GM18520 (cell line): ENCODE data around the gene OXSR1.
"Not testable (repeated sequence)": the region's sequence is repeated elsewhere in the genome, so short reads cannot be mapped to it uniquely, and the experiment has no call there.

Experiments used
- ATAC-seq: cut with Tn5 transposase; IDR thresholded peaks from one replicate; pipeline ENCODE4 v1.9.1; 2021; ENCODE audit not compliant: unreplicated experiment

OXSR1 gene

DNA sequence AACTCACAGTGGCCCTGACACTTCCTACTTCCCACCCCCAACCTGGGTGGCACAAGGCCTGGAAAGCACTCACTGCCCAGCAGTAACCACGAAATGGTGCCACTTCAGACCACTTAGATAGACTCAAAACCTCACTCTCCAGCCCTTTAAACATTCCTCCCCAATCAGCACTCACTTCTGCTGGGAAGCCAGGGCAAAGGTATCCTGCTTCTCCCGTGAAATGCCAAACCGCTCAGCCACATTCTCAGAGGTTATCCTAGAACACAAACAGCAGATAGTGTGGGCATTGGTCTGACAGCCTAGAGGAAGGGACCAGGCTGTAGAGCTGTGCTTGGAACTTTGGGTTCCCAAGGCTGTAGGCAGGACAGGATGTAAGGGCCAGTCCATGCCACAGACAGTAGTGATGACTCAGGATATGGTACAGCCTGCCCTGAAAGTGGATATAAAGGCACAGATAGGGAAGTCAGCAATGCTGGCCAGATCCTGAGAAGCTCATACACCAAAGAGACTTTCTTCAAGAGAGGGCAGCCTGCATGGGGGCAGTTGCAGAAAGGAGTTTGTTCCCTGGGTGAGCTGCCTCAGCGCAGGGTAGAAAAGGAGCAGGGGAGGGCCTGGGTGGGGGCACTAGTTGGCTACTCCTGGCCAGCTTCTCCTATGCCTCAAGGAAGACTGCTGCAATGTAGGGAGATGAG lies 37.6 kb upstream of the OXSR1 start:
- no peak for ATAC-seq

DNA sequence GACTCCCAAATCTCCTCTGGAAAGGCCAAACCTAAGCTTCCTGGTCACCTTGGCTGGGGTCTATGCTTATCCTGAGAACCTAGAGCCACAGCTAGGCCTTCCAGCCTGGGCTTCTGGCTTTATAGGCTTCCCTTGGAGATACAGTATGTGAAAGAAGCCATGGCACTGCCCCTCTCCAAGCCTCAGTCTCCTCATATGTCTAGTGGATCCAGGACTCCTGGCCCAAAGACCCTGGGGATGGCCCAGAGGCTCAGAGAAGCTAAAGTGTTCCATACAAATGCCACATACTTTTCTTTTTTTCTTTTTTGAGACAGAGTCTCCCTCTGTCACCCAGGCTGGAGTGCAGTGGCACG lies 37.1 kb upstream of the OXSR1 start:
- no peak for ATAC-seq

DNA sequence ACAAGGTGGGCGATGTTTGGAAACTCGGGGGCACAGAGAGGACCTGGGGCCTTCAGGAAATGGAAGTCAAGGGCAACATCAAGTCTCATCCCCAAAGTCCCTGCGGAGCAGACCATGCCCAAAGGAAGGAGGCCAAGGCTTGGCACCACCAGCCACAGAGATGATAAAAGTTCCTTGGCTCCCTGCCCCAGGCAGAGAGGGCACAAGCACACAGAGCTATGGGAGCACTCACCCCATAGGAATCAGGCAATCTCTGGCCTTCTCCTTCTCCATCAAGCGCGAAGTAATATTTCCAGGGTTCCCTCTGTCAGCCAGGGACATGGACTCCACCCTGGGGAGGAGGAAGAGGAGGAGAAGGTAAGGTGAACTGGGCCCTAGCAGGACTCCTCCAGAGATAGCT lies 36.3 kb upstream of the OXSR1 start:
- no peak for ATAC-seq

DNA sequence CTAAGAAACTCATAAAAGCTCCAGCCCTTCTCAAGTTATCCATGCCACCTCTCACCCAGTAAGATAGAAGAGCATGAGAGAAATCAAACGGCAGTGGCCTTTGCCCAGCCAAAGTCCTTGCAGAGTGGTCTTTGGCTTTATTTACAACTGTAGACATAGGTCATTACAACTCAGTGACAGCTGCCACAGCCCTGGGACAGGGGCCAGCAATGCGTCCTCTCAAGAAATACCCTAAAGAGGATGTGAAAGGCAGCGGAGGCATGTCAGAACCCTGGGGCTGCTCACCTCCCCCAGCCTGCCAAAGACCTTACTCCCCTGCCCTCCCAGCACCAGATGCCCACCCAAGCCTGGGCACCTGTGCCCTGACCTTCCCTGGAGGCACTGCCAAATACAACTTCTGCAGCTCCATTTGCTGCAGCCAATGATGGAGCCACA lies 34.7 kb upstream of the OXSR1 start:
- ATAC-seq: no peak

DNA sequence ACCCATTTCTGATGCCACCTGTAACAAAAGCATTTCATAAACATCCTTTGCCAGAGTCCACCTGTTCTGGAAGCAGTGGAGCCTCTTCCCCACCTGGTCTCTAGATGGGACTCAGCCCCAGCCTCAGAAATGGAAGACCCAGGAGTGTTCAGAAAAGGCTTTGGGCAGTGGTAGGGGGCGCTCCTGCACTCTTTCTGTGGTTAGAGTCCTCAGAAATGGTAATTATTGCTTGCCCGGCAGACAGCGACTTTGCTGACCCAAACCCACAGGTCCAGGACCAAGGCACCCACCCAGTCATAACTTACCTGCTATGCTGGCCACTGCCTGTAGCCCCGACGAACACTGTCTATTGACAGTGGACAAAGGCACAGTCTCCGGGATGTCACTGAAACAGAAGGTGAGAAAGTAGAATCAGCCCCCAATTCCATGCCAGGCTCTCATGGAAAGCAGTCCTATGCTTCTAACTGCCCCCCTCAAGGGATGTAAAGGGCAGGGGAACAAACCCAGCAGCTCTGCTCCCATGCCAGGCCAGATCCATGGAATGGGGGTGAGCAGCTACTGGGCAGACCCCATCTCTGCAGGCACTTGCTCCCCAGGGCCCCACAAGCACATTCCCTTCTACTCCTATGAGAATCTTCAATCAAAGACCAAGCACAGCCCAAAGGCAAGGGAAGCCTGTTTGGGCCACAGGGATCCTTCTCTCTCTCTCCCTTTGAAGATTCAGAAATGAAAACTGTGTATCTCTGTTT lies 33.5 kb upstream of the OXSR1 start:
- ATAC-seq: no peak

DNA sequence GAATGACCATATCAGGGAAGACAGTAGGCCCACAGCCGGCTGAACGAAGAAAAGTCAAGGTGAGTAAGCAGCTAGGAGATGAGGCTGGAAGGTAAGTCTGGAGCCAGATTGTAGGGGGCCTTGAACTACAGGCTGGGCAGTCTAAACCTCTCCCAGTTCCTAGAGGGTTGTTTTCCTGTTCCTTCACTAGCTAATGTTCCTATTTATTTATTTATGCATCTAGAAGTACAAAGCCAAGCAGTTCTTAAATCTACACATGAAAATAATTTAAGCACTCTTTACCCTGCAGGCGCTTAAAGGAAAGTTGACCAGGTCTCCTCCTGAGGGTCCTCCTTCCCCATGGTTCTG lies 32.2 kb upstream of the OXSR1 start:
- ATAC-seq: no peak

DNA sequence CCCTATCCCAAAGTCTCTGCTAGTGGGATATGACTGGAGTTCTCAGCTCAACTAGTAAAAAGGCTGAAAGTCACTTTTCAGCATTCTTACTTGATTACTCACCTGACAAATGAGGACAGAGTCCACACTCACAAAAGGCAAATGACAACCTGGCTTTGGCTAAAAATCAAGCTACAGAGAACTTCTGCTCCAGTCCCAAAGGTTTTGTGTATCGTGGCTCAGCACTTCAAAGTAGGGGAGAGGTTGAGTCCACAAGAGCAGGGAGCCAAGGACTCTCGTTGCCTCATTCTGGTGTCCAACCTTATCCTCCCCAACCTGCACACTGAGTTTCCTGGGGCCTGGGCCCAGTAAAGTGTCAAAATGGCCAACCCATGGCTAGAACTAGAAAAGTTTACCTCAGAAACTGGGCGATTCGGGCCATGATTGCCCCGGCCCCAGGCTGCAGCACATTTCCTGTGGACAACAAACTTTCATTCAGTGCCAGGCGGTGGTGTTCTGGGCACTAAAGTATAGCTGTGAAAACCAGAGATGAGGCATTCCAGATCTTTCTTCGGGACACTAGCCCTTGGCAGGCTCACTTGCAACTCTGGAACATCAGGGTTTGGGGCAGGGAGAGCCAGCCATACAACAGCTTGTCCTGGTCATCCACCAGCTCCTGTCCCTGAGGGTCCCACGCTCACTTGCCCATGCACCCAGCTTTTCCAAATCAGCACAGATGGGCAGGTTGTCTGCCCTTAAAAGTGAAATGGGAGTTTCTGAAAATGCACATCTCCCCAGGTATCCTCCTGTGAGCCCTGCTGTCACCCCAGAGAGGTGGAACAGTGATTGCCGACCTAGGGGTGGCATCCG lies 31.6 kb upstream of the OXSR1 start:
- no peak for ATAC-seq

DNA sequence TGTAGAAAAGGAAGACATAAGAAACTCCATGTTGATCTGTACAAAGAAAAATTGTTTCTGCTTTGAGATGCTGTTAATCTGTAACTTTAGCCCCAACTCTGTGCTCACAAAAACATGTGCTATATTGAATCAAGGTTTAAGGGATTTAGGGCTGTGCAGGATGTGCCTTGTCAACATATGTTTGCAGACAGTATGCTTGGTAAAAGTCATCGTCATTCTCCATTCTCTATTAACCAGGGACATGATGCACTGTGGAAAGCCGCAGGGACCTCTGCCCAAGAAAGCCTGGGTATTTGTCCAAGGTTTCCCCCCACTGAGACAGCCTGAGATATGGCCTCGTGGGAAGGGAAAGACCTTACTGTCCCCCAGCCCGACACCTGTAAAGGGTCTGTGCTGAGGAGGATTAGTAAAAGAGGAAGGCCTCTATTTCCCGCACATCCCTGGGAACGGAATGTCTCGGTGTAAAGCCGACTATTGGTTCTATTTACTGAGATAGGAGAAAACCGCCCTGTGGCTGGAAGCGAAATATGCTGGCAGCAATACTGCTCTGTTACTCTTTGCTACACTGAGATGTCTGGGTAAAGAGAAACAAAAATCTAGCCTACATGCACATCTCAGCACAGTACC lies 30.7 kb upstream of the OXSR1 start:
- ATAC-seq: not testable (repeated sequence)

DNA sequence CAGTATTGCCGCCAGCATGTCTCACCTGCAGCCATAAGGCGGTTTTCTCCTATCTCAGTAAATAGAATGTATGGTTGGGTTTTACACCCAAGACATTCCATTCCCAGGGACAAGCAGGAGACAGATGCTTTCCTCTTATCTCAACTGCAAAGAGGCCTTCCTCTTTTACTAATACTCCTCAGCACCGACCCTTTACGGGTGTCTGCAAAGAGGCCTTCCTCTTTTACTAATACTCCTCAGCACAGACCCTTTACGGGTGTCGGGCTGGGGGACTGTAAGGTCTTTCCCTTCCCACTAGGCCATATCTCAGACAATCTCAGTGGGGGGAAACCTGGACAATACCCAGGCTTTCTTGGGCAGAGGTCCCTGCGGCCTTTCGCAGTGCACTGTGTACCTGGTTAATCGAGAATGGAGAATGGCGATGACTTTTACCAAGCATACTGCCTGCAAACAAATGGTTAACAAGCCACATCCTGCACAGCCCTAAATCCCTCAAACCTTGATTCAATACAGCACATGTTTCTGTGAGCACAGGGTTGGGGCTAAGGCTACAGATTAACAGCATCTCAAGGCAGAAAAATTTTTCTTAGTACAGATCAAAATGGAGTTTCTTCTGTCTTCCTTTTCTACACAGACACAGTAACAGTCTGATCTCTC lies 29.6 kb upstream of the OXSR1 start:
- ATAC-seq: not testable (repeated sequence)

DNA sequence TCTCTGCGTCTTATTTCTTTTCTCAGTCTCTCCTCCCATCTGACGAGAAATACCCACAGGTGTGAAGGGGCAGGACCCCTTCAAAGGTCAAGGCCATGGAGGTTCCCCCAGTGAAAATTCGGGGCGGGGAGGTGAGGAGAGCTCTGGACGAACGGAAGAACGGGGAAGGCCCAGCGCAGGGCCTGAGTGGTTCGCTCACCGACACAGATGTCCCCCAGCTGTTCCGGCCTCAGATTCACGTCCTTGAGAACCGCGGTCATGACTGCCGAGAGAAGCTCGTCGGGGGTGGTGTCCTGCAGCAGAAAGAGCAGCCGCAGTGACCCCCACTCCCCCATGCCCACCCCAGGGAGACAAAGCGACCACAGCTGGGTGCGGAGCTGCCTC lies 29.0 kb upstream of the OXSR1 start:
- no peak for ATAC-seq

DNA sequence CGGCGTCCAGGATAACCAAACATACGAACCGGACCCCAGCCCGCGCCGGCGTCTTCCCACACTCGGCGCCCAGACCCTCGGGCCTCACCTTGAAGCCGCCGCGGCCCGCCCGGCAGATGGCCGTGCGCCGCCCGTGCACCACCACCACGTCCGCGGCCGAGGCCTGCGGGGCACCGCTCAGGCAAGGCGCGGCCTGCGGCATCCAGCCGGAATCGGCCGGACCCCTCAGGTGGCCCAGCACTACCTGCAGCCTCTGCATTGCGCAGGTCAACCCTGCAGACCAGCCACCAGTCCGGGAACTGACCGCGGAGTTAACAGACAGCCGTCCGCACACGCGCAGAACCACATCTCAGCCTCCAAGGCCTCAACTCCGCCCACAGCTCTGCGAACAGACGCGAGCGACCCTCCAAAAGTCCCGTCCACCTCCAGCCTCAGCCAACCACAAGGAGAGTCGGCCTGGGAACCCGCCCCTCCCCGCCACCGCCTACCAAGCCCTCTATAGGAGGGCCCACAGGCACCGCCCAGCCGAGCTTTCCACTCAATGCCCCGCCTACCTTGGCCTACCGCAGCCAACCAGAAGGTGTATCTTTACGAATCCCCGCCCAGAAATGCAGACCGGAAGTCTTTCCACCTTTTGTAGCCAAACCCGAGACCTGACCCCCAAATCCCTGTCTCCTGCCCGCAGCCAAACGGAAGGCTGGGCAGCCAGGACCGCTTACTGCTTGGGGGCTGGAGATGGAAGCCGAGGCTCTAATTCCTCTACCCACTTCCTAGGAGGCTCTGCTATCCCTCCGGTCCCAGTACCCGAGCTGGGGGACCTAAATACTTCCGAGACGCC lies 28.3 kb upstream of the OXSR1 start, which contains the start of gene ACAA1:
Gene ACAA1 (minus strand): TSS at position 351 of the 838 bp plus-strand sequence. CDS start 92 bp downstream, at position 259.
- ATAC-seq: peak; percentile 88

DNA sequence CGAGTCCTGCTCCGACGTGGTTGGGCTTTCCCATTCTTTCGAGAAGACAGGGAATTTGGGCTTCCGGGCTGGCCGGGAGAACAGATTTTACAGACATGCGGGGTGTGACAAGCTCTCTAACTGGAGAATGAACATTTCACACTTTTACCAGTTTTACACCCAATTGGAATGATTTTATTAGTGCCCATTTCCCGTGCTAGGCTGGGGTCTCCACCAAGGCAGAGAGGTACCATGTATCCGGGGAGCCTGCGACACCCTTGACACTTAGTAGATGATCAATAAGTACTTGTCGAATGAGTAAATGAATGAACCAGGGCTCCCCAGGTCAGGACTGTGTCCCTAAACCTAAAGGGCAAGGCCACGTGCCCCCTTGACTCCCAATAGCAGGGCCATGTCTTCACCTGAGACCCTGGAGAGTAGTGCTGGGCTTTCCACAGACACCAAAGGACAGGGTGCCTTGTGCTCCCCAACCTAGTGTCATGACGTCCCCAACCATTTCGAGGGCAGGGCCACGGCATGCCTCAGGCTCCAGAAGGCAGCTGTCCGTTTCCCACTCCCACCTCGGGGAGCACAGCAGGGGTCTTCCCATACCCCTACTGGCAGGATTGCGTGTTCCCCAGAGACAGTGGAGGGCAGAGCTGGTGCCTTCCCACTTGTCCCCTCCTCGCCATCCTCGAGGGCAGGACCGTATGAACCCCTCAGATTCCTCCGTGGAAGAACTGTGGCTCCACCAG lies 27.6 kb upstream of the OXSR1 start:
- ATAC-seq: no peak

DNA sequence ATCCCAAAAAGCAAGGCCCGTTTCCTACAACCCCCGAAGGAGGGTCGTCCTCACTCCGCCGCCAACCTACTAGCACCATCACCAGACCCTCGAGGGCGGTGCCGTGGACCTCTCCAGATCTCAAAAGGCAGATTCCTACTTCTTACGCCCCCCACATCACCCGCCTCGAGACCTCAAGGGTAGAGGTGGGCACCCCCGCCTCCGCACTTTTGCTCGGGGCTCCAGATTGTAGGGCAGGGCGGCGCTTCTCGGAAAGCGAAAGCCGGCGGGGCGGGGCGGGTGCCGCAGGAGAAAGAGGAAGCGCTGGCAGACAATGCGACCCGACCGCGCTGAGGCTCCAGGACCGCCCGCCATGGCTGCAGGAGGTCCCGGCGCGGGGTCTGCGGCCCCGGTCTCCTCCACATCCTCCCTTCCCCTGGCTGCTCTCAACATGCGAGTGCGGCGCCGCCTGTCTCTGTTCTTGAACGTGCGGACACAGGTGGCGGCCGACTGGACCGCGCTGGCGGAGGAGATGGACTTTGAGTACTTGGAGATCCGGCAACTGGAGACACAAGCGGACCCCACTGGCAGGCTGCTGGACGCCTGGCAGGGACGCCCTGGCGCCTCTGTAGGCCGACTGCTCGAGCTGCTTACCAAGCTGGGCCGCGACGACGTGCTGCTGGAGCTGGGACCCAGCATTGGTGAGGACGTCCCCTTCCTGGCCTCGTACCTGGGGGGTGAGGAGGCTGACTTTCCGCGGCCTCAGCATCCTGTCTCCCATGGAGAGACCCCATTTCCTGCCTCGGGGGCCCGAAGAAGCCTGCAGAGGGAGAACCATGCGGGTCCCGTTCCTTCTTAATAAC lies 26.8 kb upstream of the OXSR1 start, which contains the start of gene MYD88:
Gene MYD88 (plus strand): TSS at position 313 of the 842 bp plus-strand sequence. CDS start 40 bp downstream, at position 353.
- peak; percentile 26 for ATAC-seq

DNA sequence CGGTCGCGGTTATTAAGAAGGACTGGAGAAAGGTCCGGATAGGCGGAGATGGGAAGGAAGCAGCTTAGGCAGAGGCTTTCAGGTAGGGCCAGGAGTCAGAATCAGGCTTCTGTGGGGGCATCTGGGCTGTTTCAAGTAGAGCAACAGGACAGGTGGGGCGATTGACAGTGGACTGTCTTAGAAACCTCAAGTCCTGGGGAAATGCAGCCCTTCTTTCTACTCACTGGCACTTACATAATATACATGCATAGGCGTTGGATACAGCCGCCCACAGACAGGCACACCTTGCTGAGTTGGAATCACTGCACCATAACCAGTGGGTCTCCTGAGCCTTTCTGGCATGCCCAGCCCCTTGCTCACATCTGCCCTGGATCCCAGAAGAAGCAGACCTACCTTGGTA lies 26.1 kb upstream of the OXSR1 start:
- ATAC-seq: no peak

DNA sequence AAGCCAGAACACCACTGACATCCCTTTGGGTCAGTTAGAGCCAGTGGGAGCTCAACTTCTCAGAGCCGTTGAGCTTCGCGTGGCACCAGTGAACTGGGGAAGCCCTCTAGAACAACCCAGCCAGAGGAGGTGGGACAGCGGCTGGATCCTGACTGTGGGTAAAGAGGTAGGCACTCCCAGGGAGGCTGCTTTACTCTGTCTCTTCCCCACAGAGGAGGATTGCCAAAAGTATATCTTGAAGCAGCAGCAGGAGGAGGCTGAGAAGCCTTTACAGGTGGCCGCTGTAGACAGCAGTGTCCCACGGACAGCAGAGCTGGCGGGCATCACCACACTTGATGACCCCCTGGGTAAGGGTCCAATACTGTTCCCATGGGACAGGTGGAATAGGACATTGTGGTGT lies 25.7 kb upstream of the OXSR1 start:
- ATAC-seq: no peak

DNA sequence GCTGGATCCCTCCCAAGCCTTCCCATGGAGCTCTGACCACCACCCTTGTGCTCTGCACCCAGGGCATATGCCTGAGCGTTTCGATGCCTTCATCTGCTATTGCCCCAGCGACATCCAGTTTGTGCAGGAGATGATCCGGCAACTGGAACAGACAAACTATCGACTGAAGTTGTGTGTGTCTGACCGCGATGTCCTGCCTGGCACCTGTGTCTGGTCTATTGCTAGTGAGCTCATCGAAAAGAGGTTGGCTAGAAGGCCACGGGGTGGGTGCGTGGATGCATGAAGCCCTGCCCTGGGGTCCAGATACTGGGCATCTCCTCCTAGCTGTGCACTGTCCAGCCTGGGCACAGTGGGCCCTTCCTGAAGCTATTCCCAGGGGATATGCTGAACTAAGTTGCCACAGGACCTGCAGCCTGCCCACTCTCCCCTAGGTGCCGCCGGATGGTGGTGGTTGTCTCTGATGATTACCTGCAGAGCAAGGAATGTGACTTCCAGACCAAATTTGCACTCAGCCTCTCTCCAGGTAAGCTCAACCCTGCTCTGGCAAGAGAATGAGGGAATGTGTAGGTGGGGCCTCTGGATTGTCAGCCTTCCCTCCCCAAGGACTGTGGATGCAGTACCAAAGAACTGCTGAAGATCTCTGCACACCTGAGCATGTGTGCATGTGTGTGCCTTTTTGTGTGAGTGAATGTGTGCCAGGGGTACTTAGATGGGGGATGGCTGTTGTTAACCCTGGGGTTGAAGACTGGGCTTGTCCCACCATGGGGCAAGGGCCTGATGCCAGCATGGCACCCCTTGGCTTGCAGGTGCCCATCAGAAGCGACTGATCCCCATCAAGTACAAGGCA lies 24.8 kb upstream of the OXSR1 start:
- ATAC-seq: no peak
